ENCODE results near the gene PTPRN2.

DNA sequence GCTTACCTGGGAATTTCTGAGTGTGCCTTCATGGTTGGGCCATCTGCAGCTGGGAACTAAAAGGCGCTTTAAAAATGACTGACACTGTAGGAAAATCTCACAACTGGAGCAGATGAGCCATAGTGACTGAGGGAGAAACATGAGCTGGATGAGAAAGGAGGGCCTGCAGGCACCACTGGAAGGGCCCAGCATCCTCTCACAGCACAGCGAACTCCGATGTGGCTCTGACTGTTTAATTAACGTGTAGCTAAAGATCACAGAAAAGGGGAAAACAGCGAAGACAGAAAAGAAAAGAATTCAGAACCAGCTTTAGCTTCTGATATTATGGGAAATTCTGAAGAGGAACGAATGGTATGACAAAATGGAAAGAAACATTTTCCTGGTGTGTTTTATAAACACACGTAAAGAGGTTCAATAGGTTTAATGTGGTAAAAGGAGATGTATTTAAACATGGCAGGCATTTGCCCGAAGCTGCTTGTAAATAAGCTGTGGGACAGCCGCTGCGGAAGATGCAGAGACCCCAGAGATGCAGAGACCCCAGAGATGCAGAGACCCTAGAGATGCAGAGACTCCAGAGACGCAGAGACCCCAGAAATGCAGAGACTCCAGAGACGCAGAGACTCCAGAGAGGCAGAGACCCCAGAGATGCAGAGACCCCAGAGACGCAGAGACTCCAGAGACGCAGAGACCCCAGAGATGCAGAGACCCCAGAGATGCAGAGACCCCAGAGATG is 534.3 kb downstream of the PTPRN2 start:
- no peak for TF ChIP-seq BCL11A (IDR thresholded peaks at IDR 0.05; ENCODE audit: low read depth in 2 of 2, low read length in 2 of 2)
- no peak for TF ChIP-seq TEAD4 (IDR thresholded peaks at IDR 0.05; ENCODE audit: low read depth, low read length)

Measured in H1 (cell line).